Dermis blood vessel endothelial cell (primary cell): ENCODE measurements around the gene ARHGAP33. TPM values are rescaled to one million over a fixed set of nuclear protein-coding genes. Genes with fewer than 3 reads are reported as not detected.
"Not testable (repeated sequence)": the region's sequence is repeated elsewhere in the genome, so short reads cannot be mapped to it uniquely, and the experiment has no call there.

Source experiments
- DNase-seq: peaks from one replicate; pipeline ENCODE4 v3.0.0; 2010
- total RNA-seq: library from RNA; depleted of rRNA; stranded (reverse); fragments of >200 nt; gene quantifications from 2 replicates; pipeline ENCODE4 v1.2.3, GENCODE V29; 2014

Gene ARHGAP33
- total RNA-seq, 1 donor from 2014 or later = 4.8 TPM

DNA sequence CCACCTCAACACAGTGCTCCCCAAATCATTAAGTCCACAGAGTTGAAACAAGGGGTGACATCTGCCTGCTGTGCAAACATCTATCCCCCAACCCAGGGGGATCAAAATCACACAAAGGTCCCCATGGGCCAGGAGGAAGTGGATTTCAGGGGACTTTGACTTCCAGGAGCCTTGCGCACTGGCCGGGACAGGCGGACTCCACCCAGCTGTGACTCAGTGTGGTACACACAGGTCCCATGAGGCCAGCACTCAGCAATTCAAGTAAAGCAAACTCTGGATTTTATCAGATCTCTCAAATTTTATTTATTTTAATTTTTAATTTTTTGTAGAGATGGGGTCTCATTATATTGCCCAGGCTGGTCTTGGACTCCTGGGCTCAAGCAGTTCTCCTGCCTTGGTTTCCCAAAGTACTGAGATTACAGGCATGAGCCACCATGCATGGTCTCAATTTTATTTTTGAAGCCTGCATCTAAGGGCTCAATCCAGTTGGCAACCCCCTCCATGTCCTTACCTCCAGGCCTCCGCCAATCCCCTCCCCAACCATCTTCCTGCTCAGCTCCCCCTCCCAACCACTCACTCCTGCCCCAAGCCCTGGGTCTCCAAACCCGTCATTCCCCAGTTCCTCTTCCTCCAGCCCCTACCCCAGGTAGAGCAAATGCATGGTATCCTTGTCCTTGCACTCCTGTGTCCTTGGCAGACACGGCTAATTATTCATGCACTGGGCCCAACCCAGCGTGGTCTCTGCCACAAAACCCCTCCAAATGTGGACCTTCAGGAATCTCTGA lies 18.2 kb downstream of the ARHGAP33 start:
- no peak for DNase-seq

DNA sequence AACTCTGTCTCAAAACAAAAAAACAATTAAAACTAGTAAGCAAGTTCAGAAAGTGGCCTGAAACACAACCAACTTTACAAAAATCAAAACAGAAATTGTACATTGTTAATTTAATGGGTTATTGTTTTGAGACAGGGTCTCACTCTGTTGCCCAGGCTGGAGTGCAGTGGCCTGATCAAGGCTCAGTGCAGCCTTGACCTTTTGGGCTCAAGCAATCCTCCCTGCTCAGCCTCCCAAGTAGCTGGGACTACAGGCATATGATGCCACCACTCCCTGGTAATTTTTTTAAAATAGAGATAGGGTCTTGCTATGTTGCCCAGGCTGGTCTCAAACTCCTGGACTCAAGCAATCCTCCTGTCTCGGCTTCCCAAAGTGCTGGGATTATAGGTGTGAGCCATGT lies 20.2 kb downstream of the ARHGAP33 start:
- DNase-seq = not testable (repeated sequence)

DNA sequence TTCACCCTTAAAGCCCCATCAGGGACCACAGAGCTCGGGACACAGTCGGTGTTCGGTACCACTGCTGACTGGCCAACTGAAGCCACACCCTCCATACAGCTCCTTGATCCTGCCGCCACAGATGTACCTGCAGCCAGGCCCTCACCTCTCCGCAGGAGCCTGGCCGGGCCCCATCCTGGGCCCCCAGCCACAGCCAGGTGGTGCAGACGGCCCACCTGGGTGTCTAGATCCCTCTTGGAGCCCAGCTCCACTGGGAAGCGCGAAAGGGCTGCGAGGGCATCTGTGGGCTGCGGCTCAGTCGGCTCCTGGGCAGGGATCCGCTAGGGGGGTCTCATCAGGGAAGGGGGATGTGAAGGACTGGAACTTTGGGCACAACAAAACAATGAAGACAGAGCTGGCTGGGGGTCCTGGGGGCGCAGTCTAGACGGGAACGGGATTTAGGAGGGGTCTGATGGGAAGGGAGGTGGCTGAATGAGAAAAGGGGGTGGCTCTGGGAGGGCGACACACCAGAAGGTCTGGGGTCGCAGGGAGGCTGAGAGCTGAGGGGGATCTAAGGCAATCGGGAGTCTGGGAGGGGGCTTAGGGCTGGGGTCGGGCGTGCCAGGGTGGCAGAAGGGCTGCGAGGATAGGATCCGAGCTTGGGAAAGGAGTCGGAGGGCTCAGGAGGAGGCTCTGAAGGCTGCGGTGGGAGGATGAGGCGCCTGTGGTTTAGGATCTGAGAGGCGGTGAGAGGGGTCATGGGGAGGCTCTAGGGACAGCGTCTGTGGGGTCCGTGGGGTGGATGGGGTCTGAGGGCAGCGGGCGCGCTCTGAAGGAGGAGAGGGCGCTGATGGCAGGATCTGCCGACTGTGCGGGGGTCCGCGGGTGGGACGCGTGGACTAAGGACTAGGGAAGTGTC lies 21.5 kb downstream of the ARHGAP33 start:
- DNase-seq = no peak

DNA sequence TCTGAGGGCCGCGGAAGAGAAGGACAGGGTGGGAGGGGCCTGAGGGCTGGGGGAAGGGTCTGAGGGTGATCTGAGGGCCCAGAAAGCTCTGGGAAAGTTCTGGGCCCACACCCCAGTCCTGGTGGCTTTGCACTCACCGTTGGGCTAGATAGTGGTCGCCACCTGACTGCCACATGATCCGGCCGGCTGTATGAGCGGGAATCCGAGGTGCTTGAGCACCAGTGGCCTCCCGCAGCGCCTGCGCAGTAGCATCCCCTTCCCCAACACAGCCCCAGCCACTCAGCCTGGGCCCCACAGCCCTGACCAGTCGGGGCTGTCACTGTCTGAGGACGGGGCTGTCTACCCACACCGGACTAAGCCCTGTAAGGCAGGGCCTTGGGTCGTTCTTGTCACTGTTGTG lies 22.3 kb downstream of the ARHGAP33 start:
- DNase-seq = no peak

DNA sequence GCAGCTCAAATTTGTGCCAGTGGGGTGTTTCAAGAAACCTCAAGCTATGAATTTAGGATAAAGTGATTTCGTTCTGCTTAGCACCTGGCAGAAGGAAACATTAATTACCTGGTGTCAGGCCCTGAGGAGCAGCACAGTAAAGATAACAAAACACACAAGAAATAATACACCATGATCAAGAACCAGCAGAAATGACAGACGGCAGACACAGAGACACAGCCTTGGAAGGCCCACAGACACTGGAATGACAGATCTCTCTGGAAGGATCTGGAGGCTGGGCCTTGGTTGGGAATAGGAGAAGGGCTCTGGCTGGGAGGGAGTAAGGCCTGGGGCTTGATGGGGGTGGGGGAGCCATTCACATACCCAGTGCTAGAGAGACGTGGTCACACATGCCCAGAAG lies 26.5 kb downstream of the ARHGAP33 start:
- DNase-seq = no peak

DNA sequence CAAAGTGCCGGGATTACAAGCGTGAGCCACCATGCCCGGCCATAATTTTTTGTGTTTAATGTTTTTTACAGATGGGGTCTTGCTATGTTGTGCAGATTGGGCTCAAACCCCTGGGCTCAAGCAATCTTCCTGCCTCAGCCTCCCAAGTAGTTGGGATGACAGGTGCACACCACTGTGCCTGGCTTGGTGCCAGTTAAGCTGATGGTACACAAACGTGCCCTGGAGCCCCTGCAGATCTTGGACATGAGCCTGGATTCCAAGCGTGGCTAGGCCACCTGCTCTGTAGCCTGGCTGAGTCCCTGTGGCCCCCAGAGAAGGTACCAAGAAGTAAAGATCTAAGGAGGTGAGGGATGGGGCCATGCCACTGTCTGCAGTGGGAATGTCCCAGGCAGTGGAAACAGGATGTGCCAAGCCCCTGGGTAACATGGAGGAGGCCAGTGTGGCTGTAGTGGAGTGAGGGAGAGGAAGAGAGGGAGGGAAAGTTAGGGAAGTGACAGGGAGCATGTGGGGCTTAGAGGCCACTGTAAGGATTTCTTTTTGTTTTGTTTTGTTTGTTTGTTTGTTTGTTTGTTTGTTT lies 30.2 kb downstream of the ARHGAP33 start:
- no peak for DNase-seq

DNA sequence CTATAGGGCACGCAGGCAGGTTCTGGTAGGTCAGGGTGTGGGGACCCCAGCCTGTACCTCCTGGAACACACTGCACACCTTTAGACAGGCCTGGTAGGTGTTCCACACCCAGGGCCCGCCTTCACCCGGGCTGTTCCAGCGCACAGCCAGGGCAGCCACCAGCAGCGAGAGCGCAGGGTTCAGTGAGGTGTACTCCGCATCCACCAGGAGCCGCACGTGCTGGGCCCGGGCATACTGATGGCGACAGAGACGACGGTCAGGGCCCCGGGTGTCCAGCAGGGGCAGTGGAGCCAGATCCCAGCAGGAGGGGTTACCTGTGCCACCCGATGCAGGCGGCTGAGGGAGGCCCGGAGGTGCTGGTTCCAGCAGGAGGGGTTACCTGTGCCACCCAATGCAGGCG lies 31.2 kb downstream of the ARHGAP33 start:
- no peak for DNase-seq

DNA sequence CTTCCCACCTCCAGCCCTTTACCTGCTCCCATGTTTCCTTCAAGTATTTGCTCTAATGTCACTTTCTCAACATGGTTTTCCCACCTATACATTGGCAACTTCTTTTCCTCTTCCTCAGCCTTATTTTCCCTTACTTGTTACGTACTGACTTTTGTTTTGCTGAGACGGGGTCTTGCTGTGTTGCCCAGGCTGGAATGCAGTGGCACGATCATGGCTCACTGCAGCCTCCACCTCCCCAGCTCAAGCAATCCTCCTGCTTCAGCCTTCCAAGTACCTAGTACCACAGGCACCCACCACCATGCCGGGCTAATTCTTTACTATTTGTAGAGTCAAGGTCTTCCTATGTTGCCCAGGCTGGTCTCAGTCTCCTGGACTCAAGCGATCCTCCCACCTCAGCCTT lies 32.3 kb downstream of the ARHGAP33 start:
- DNase-seq = no peak

DNA sequence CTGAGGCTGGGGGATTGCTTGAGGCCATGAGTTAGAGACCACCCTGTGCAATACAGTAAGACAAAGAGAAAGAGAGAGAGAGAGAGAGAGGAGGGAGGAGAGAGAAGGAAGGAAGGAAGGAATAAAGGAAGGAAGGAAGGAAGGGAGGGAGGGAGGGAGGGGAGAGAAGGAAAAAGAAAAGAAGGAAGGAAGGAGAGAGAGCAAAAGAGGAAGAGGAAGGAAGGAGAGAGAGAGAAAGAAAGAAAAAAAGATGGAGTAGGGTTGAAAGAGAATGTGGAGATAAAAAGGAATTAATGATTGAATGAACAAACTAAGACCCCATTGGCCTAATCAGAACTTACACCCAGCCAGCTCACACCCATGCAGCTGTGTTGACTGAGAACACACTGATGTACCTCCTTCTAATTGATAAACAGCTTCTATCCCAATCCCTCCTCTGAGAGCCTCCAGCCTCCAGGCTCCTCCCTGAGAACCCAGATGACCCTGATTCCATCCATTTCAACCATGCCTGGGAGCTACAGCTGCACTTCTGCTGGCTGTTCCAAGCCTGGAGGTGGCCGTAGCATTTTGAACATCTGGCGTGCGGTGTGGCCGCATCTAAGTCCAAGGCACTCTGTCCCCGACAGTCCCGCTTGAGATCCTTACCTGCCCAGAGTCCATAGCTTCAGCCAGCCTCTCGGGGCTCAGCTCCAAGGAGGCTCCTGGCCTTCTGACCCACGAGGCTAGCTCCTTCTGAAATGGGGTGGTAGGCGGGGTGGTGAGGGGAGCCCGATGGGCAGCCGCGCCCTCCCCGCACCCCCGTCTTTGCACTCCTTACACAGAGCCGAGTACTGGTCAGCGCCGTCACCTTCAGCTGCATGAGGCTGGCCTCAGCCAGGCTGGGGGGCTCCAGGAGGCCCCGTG lies 36.2 kb downstream of the ARHGAP33 start:
- no peak for DNase-seq

DNA sequence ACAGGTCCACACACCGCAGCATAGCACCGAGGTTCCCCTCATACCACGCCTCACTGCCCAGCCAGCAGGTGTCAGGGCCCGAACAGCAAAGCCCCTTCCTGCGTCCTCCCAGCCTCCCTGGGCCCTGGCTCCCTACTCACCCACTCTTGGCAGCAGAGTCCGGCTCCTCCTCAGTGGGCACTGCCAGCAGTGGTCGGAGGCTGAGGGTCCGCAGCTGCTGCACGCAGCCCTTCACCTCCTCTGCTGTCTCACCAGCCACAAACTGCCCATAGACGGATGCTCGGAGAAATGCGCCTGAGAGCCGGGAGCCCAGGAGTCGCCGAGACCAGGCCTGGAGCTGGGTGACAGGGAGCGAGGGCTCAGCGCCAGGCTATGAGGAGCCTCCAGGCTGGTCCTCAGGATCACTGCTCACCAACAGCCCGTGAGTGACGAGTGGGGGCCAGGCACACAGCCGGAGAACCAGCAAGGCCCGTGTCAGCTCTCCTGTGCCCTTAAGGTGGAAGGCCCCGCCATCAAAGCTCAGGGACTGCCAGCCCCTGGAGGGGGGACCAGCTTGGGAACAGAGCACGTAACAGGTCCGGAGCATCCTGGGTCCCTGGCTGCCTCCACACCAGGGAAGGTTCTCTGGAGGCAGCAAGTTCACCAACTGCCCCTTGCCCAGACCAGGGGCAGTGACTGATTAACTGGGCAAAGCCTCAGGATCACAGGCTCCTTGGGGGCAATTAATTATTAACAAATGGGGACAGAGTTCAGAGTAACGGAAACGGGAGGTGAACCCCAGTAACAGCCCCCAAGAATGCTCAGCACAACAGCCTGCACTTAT lies 37.1 kb downstream of the ARHGAP33 start, which contains the start of gene PRODH2:
PRODH2 (minus strand) TSS at position 626 of the 823 bp plus-strand sequence; CDS start at position 586, 40 bp downstream.
- DNase-seq = no peak

DNA sequence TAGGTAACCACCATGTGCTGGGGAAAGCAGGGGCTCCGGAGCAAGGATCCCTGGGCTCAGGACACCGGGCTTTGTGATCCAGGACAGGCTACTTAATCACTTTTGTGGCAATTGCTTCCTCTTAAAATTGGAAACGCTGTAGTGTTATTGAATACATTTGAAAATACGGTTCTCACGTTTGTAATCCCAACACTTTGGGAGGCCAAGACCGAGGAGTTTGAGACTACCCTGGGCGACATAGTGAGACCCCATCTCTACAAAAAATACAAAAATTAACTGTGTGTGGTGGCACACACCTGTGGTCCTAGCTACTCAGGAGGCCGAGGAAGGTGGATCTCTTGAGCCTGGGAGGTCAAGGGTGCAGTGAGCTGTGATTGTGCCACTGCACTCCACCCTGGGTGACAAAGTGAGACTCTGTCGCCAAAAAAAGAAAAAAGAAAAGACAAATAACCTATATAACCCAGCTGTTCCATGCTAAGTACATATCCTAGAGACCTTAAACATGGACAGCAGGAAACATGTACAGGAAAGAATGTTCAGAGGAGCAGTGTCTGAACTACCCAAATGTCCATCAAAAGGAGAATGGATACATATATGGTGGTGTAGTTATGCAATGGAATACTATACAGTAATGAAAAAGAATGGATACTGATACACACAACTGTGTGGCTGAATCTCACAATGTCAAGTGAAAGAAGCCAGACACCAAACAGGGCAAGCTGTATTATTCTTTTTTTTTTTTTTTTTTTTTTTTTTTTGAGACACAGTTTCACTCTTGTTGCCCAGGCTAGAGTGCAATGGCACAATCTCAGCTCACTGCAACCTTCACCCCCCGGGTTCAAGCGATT lies 37.9 kb downstream of the ARHGAP33 start:
- no peak for DNase-seq

DNA sequence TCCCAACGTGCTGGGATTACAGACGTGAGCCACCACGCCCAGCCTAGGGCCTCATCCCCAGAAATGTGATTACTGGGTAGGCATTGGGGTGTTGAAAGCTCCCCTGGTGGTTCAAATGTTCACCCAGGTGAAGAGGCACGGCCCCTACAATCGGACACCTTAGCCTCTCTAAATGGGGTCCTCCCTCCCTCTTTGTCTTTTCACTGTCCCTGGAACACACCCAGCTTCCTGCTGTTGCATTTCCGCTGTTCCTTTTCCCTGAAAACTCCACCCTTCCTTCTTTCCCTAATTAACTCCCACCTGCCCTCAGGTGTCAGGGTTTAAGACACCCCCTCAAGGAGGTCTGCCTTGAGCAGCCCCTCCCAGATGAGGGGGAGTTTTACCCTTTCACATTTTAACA lies 40.9 kb downstream of the ARHGAP33 start:
- no peak for DNase-seq

DNA sequence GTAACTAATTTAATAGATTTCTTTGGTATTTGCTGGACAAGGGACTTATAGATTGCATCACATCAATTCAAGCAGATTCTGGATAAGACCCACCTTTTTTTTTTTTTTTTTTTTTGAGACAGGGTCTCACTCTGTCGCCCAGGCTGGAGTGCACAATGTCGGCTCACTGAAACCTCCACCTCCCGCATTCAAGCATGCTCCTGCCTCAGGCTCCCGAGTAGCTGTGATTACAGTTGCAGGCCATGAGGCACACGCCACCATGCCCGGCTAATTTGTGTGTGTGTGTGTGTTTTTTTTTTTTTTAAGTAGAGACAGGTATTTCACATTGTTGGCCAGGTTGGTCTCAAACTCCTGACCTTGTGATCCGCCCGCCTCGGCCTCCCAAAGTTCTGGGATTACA lies 41.5 kb downstream of the ARHGAP33 start:
- DNase-seq = no peak

DNA sequence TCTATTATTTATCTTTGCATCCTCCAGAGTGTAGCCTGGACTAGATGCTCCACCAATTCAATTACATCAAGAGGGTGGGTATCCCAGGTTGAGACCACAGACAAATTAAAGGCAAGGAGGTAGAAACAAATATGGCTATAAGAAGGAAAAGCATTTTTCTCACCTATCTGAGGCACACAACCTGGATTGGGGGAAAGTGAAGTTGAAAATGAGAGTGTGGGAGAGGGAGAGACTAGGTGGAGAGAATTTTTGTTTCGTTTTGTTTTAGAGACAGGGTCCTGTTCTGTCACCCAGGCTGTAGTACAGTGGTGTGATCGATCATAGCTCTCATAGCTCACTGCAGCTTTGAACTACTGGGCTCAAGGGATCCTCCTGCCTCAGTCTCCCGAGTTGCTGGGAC lies 43.1 kb downstream of the ARHGAP33 start:
- DNase-seq = no peak

DNA sequence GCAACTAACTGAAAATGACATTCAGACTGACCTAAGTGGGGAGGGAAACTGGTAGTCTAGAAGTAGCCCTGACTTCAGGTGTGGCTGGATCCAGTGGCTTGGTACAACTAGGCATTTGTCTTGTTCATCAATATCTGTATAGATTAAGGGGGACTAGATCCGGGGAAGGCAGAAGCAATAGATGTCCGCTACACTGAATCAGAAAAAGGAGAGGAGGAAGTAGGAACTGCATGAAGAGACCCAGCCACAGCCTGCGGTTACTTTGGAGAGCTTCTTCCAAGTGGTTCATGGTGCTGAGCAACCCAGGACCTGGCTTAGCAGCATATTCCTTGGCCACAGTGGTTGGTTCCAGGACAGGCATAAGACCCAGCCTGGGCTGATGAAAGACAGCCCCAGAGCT lies 47.2 kb downstream of the ARHGAP33 start:
- DNase-seq = no peak

DNA sequence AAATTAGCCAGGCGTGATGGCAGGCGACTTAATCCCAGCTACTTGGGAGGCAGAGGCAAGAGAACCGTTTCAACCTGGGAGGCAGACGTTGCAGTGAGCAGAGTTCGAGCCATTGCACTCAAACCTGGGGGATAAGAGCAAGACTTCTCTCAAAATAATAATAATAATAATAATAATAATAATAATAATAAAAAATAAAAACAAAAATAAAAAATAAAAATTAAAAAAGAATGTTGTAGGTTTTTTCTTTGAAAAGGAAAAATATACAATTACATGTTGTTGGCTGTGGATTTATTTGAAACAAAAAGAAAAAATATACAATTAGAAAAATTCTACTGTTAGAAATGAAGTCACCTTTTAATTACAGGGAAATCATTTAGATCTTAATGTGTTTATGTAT lies 48.8 kb downstream of the ARHGAP33 start:
- no peak for DNase-seq

DNA sequence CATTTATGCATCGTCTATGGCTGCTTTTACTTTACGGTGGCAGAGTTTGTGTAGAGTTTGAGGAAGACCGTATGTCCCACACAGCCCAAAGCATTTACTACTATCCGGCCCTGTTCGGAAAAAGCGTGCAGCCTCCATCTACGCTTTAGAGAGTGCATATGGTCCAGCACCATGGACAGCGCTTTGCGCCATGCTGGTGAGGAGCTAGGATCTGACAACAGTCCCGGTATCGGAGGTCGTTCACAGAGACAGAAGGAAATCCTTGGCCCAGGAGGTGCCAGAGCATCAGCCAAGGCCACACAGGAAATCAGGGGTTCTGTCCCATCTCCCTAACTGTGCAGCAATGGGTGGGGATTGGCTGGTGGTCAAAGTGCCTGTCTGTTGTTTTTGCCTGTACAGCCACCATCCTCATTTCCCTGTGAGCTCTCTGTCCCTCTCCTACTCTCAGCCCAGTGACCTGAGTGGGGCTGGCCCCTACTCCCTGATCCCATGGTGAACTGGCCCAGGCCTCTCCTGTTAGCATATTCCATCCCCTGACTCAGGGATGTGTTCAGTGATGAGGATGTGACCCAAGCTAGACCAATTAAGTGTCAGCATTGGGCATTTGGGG lies 53.4 kb downstream of the ARHGAP33 start:
- peak; percentile 81 for DNase-seq

DNA sequence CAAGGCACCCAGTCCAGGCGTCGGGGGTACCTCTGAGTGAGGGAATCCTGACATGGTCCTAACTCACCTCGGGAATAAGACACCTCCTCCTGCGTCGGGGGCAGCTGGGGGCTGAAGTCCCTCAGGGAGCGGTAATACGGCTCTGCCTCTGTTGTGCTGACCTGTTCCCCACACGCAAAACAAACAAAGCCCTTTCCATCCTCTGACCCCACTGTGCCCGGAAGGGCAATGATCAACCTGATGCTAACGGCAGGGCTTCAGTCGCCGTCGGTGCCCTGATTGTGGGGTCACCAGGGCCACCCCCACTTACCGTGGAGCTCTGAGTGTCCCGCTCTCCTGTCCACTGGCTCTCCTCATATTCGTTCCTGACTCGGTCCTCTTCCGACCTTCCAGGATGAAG lies 55.6 kb downstream of the ARHGAP33 start:
- DNase-seq = no peak

DNA sequence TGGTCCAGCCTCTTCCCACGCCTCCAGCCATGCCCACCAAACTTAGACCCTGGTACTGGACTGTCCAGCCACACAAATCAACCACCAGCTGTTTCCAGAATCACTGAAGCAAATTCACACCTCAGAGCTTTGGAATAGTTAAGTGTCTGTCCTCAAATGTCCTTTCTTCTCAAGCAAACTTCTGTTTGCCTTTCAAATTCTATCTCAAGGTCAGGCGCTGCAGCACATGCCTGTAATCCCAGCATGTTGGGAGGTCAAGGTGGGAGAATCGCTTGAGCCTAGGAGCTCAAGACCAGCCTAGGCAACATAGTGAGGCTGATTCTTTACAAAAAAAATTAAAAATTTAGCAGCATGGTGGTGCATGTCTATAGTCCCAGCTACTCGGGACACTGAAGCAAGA lies 56.7 kb downstream of the ARHGAP33 start:
- no peak for DNase-seq

DNA sequence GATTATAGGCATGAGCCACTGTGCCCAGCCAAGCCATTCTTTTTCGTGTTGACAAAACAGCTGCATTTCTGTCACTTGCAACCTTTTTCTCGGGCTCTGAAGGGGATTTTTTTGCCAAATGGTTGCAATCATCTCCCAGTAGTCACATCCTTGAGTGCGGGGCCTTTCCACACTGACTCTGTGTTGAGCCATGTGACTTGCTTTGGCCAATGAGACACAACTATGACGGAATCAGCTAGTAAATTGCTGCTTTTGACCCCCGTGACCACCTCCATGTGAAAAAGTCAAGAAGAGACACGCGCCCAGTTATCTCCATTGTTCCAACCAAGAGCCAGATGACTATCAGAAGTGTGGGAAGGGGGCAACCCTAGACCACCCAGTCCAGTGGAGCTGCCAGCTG lies 58.6 kb downstream of the ARHGAP33 start:
- DNase-seq = no peak
